Endothelial cell of umbilical vein (primary cell): ENCODE measurements around the gene TNFAIP8. TPM values are rescaled to one million over a fixed set of nuclear protein-coding genes. Genes with fewer than 3 reads are reported as not detected.

Experiments used
- BruUV-seq: library from RNA; stranded (reverse); fragments of 400-500 nt; replicated peaks from 2 replicates; lab custom pipeline; 2021; lab: Mats Ljungman, UMichigan
- CTCF ChIA-PET: fragments of 300-600, 350-600 bp; sonication (Branson Sonifier 250); formaldehyde crosslinking; loops from one replicate; lab custom pipeline; 2021; ENCODE audit warnings: antibody characterized with exemption, inconsistent platforms; lab: Charles Lee
- POLR2A ChIA-PET: fragments of 300-600, 350-600 bp; sonication (Branson Sonifier 250); formaldehyde crosslinking; loops from one replicate; lab custom pipeline; 2021; ENCODE audit warnings: antibody characterized with exemption, inconsistent platforms; lab: Charles Lee
- DNase-seq: peaks from one replicate; pipeline ENCODE4 v3.0.0-alpha.2; 2011; ENCODE audit warnings: low read depth, low spot score
- FAIRE-seq: peaks from 2 replicates; lab custom pipeline; 2011; peaks lifted over from hg19 to GRCh38; lab: Jason Lieb, UNC
- H2AFZ ChIP-seq: 2 replicates; pipeline ENCODE4 v1.6.0; 2012; ENCODE audit warnings: low read depth, low read length, control low read depth, inconsistent platforms
- H3K27ac ChIP-seq: 2 replicates; pipeline ENCODE4 v1.5.1; 2011; ENCODE audit warnings: low read depth, mild to moderate bottlenecking, control low read depth, low read length, moderate library complexity; ENCODE audit not compliant: insufficient read depth
- H3K27me3 ChIP-seq, 2 experiments: 2 replicates each; pipeline versions ENCODE4 v1.6.0 to v1.6.1; 2011; ENCODE audit warnings: low read length in 2 of 2, mixed read lengths in 1 of 2; ENCODE audit not compliant: control insufficient read depth in 2 of 2, insufficient read depth in 2 of 2
- H3K36me3 ChIP-seq, 2 experiments: 2 replicates in 1 of 2; 3 replicates in 1 of 2; pipeline ENCODE4 v1.5.1; 2011; ENCODE audit warnings: low read length in 2 of 2, mild to moderate bottlenecking in 1 of 2, moderate library complexity in 1 of 2; ENCODE audit not compliant: control insufficient read depth in 2 of 2, insufficient read depth in 2 of 2; ENCODE audit errors: extremely low read depth in 1 of 2
- H3K4me1 ChIP-seq: 3 replicates; pipeline ENCODE4 v1.5.1; 2011; ENCODE audit warnings: mild to moderate bottlenecking, low read length; ENCODE audit not compliant: control insufficient read depth, insufficient read depth; ENCODE audit errors: extremely low read depth
- H3K4me2 ChIP-seq: 2 replicates; pipeline ENCODE4 v1.6.1; 2011; ENCODE audit warnings: low read length, control low read depth, mixed read lengths; ENCODE audit not compliant: insufficient read depth
- H3K4me3 ChIP-seq, 3 experiments: fragments of 200-600 bp in 1 of 3; sonication (generic), shearing (Covaris generic) in 1 of 3; replicated peaks in 1 of 3; 2 replicates each; pipeline ENCODE4 v1.5.1; 2011 to 2016; ENCODE audit warnings: control low read depth in 3 of 3, low read length in 3 of 3, mild to moderate bottlenecking in 2 of 3, inconsistent platforms in 1 of 3, low read depth in 1 of 3, moderate library complexity in 1 of 3; ENCODE audit not compliant: insufficient read depth in 1 of 3
- H3K79me2 ChIP-seq: 2 replicates; pipeline ENCODE4 v1.6.0; 2012; ENCODE audit warnings: low read length, inconsistent platforms; ENCODE audit not compliant: control insufficient read depth, insufficient read depth
- H3K9ac ChIP-seq: replicated peaks from 2 replicates; pipeline ENCODE3; 2011; ENCODE audit warnings: low read length, control low read depth; ENCODE audit not compliant: insufficient read depth; ENCODE audit errors: extremely low read depth
- H3K9me1 ChIP-seq: replicated peaks from 3 replicates; pipeline ENCODE4 v1.6.0; 2011; ENCODE audit warnings: mild to moderate bottlenecking, low read length; ENCODE audit not compliant: control insufficient read depth, insufficient read depth; ENCODE audit errors: extremely low read depth
- H3K9me3 ChIP-seq: replicated peaks from 2 replicates; pipeline ENCODE4 v1.5.1; 2012; ENCODE audit warnings: low read length, inconsistent platforms; ENCODE audit not compliant: control insufficient read depth, insufficient read depth
- H4K20me1 ChIP-seq: replicated peaks from 2 replicates; pipeline ENCODE3; 2011; ENCODE audit warnings: mild to moderate bottlenecking, low read length; ENCODE audit not compliant: control insufficient read depth, insufficient read depth; ENCODE audit errors: extremely low read depth
- EZH2 ChIP-seq: IDR thresholded peaks from 2 replicates; pipeline ENCODE4 v1.6.1; 2012; ENCODE audit warnings: borderline replicate concordance, low read depth, mild to moderate bottlenecking, moderate library complexity, low read length, inconsistent platforms; ENCODE audit not compliant: severe bottlenecking
- FOS ChIP-seq: IDR thresholded peaks from 2 replicates; pipeline ENCODE4 v1.6.1; 2011; ENCODE audit warnings: mild to moderate bottlenecking, low read length, moderate library complexity, borderline replicate concordance; ENCODE audit not compliant: insufficient read depth
- GATA2 ChIP-seq: IDR thresholded peaks from 2 replicates; pipeline ENCODE4 v1.7.0; 2011; ENCODE audit warnings: low read depth, mild to moderate bottlenecking, moderate library complexity, mixed read lengths, low read length; ENCODE audit not compliant: insufficient read length, insufficient read depth
- JUN ChIP-seq: IDR thresholded peaks from 2 replicates; pipeline ENCODE4 v1.6.1; 2011; ENCODE audit warnings: borderline replicate concordance, low read depth; ENCODE audit not compliant: insufficient read length, insufficient read depth
- MYC ChIP-seq: IDR thresholded peaks from one replicate; pipeline ENCODE4 v1.6.1; 2011; ENCODE audit warnings: mild to moderate bottlenecking, low read depth, low read length
- POLR2A ChIP-seq: IDR thresholded peaks from 2 replicates; pipeline ENCODE4 v1.6.1; 2012; ENCODE audit warnings: low read depth, mild to moderate bottlenecking, control low read depth, low read length
- POLR2AphosphoS5 ChIP-seq: IDR thresholded peaks from 2 replicates; pipeline ENCODE4 v1.6.1; 2012; ENCODE audit warnings: low read depth, mild to moderate bottlenecking, control low read depth, low read length, moderate library complexity; ENCODE audit not compliant: insufficient read depth
- dilution Hi-C: fragments of 300-500 bp; cut with MboI; formaldehyde crosslinking; loops from one replicate; pipeline ENCODE4 v1.15.0; 2019; ENCODE audit warnings: low sequenced_read_pairs; ENCODE audit not compliant: extremely low pct_ligation_motif_present
- intact Hi-C: fragments of 100-400 bp; cut with micrococcal nuclease; formaldehyde crosslinking; loops from one replicate; pipeline ENCODE4 v1.10.0; 2022
- polyA plus RNA-seq, 4 experiments: library from polyadenylated mRNA; depleted of rRNA in 3 of 4; stranded (reverse) in 3 of 4; unstranded in 1 of 4; fragments of >200 nt; gene quantifications; 2 replicates each; pipeline versions ENCODE4 v1.2.1 to v1.2.3, GENCODE V29; 2011 to 2012; ENCODE audit warnings: missing spikeins in 1 of 4
- total RNA-seq: library from RNA; stranded (reverse); gene quantifications from 2 replicates; pipeline ENCODE4 v1.2.3, GENCODE V29; 2021
- TF ChIP-seq, protein P1 (sequence below), 2 donors: IDR thresholded peaks; 1 replicate in 1 of 2; 2 replicates in 1 of 2; pipeline ENCODE4 v1.5.1; 2011; ENCODE audit warnings: low read length in 2 of 2, mild to moderate bottlenecking in 2 of 2, moderate library complexity in 2 of 2, control low read depth in 1 of 2, inconsistent platforms in 1 of 2, low read depth in 1 of 2; ENCODE audit not compliant: insufficient read depth in 1 of 2; ENCODE audit errors: extremely low read depth in 1 of 2
- TF ChIP-seq, protein P2 (sequence below): IDR thresholded peaks from 2 replicates; pipeline ENCODE4 v1.6.1; 2011; ENCODE audit not compliant: insufficient read depth, insufficient read length

The TNFAIP8 gene
- total and polyA plus RNA-seq, 2 donors (not counting 3 experiments of a cell fraction or from before 2014, with no cell fraction given) = 4.7 to 7.4 TPM

DNA sequence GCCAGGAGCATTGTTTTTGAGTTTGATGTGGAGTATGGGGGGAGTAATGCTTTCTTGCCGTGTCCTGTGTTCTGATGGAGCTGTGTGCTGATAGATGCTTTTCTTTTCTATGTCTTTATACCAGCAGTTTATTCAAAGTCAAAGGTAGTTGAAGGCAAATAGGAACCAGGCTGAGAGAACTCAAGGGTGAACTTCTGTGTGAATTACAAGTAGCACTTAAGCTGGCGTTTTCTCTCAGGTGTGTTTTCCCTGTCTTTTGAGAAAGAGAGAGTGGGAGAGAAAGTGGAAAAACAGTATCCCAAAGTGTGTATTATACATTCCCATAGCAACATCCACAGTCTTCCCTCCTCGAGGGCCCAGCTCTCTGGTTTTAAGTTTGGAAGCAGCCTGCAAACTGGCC, 1.5 kb downstream of the TNFAIP8 start:
- Histone ChIP-seq H2AFZ (no peak overlapping the region), H3K4me1 (peaks cover 11% of the 10 kb centered on the region), H3K9me1 (no peaks in the 10 kb centered on the region), H3K9ac (no peak overlapping the region), H3K27me3 (peaks cover 0 to 1% of the 10 kb centered on the region in 2 experiments), H3K4me3 (no peak overlapping the region), H3K36me3 (no peaks in the 10 kb centered on the region), H3K79me2 (no peaks in the 10 kb centered on the region), H3K4me2 (no peak overlapping the region), H3K9me3 (no peaks in the 10 kb centered on the region), H4K20me1 (no peaks in the 10 kb centered on the region), H3K27ac (no peak overlapping the region)
- ChIA-PET POLR2A (no interaction called here), CTCF (interaction anchor here (0.7 to 3.0 kb wide), 6 partner anchors 16 to 369 kb away, joined by 3 to 22 read pairs (median 6); partner anchors contain the start of gene DTWD2)
- intact Hi-C loops (no loop called here), dilution Hi-C loops (no loop called here)
- DNase-seq (no peak), FAIRE-seq (no peak)
- TF ChIP-seq, protein P1, sequence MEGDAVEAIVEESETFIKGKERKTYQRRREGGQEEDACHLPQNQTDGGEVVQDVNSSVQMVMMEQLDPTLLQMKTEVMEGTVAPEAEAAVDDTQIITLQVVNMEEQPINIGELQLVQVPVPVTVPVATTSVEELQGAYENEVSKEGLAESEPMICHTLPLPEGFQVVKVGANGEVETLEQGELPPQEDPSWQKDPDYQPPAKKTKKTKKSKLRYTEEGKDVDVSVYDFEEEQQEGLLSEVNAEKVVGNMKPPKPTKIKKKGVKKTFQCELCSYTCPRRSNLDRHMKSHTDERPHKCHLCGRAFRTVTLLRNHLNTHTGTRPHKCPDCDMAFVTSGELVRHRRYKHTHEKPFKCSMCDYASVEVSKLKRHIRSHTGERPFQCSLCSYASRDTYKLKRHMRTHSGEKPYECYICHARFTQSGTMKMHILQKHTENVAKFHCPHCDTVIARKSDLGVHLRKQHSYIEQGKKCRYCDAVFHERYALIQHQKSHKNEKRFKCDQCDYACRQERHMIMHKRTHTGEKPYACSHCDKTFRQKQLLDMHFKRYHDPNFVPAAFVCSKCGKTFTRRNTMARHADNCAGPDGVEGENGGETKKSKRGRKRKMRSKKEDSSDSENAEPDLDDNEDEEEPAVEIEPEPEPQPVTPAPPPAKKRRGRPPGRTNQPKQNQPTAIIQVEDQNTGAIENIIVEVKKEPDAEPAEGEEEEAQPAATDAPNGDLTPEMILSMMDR (IDR thresholded peaks at IDR 0.05; ENCODE audit: extremely low read depth in 1 of 2, insufficient read depth in 1 of 2, low read depth in 1 of 2, low read length in 2 of 2) = no peak
- TF ChIP-seq POLR2AphosphoS5 (no peak), POLR2A (no peak), FOS (no peak), JUN (no peak), GATA2 (no peak), MYC (no peak), EZH2 (no peak)
- TF ChIP-seq, protein P2, sequence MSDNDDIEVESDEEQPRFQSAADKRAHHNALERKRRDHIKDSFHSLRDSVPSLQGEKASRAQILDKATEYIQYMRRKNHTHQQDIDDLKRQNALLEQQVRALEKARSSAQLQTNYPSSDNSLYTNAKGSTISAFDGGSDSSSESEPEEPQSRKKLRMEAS = no peak
- no TSS peak for BruUV-seq
